IPS-18c (cell line): ENCODE results near the gene CAMKMT.

Source experiments
- H3K4me3 ChIP-seq: 2 replicates; pipeline ENCODE4 v1.7.0; 2013; ENCODE audit warnings: low read depth, mild to moderate bottlenecking, low read length, moderate library complexity; ENCODE audit not compliant: insufficient read depth
- H3K9me3 ChIP-seq: one replicate; pipeline ENCODE4 v1.6.1; 2013; ENCODE audit warnings: mild to moderate bottlenecking, low read length, moderate library complexity; ENCODE audit not compliant: control insufficient read depth, insufficient read depth

Gene CAMKMT

DNA sequence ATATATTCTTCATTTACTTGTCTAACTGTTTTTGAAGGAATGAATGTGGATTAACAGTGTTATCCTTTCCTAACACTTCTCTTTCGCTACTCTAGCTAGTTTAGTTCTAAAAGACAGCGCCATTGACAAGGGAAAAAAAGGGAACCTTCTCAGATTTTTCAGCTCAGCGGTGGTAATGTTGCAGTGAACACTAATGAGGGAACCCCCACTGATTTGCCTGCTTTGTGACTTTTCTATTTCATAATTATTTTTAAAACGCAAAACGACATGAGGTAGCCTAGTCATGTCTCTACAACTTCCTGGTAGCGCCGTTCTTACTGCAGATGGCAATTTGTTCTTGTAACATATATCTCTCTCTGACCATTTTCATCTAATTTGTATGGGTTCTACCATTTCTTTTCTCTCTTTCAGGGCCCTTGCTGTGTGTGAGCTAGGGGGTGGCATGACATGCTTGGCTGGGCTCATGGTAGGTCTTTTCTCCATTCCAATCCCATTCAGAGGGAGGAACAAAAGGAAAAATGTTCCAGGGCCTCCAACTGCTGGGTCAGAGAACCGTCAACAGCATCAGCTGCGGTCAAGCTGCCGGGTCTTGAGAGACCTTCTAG is 344.2 kb downstream of the CAMKMT start:
- no peak overlapping the region for H3K4me3 ChIP-seq
- H3K9me3 ChIP-seq, result no peaks in the 10 kb centered on the region

GRCh38 chr2:44706681-44707553 is 345.2 kb downstream of the CAMKMT start:
- Histone ChIP-seq H3K9me3 (no peaks in the 10 kb centered on the region), H3K4me3 (no peak overlapping the region)

DNA sequence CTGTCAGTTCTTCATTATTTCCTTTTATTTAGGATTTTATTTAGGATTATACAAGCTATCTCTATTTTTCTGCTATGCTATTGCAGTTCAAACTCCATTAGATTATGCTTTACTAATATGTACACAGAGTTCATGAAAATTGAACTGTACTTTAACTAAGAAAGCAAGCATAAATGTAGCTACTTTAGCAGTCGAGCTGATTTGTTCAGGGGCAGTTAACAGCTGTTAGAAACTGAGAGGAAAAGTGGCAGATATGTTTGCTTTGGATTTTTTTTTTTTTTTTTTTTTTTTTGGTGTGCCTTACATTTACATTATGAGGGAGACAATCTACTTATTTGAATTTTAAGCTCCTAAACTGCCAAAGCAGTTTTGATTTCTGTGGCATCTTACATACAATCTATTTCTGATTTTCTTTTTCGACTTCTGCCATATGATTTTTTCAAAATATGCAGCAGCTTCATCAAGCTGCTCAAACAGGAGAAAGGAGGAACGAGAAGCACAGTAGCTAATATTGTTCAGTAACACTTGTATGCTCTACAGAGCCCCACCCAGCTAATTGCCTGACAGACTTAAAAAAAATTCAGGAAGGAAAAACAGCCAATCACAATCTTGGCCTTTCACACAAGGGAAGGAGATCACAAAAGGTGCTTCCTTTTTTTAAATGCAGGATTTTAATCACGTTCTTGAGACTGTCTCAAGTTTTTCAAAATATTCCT is 346.4 kb downstream of the CAMKMT start:
- Histone ChIP-seq H3K4me3 (no peak overlapping the region), H3K9me3 (no peaks in the 10 kb centered on the region)

DNA sequence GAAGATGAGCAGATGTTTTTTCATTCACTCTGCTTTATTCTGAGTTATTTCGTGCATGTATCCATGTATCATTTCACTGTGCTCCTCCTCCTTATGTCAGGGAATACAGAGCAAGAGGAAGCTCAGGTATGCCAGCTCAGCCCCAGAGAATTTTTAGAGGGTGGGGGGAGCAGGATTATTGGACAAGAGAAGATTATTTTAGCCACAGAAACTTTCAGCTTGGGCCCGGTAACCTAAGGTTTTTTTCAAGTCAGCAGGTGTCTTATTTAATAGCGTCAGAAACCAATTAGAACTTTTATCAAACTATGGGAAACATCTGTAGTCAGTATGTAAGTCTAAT is 346.9 kb downstream of the CAMKMT start:
- H3K9me3 ChIP-seq, result no peaks in the 10 kb centered on the region
- no peak overlapping the region for H3K4me3 ChIP-seq

DNA sequence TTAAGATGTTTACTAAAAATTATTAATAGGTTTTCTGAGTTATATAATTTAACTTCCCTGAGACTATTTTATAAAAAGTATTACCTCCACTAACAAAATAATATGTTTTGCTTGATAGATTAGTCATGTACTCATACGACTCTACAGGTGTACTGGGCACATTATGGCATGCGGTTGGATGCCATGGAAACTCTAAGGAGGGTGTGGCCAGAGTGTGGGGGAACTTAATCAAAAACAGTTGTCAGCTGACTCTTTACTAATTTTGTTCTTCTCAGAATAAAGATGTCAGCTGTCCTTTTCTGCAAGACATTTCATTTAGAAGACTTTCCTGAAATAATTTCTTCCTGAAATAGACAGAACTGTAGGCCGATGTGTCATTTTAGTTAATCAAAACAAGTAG is 351.4 kb downstream of the CAMKMT start:
- H3K9me3 ChIP-seq, result no peaks in the 10 kb centered on the region

GRCh38 chr2:44715671-44716081 is 353.9 kb downstream of the CAMKMT start:
- Histone ChIP-seq H3K9me3 (no peaks in the 10 kb centered on the region), H3K4me3 (no peak overlapping the region)

More for the DNA sequence above, 351.4 kb downstream of the CAMKMT start:
- H3K4me3 ChIP-seq, result no peak overlapping the region

DNA sequence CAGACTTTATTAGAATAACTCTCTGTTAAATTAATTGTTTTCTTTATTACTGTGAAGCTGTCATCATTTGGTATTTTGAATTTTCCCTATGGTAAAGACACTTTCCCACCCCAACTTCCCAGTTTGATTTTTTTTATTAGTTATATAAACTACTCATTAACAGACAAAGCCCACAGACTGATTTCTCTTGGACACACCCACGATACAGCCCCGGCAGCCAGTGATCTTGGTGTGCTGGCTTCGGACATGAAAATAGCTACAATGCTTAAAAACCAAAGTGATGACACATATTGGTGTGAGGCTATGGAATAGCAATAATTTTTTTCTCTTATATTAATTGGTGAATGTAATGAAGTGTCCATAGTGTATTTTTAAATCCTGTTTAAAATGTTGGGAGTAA is 354.4 kb downstream of the CAMKMT start:
- H3K4me3 ChIP-seq, result no peak overlapping the region
- H3K9me3 ChIP-seq, result no peaks in the 10 kb centered on the region

- H3K9me3 ChIP-seq, result no peaks in the 10 kb centered on the region
- H3K4me3 ChIP-seq, result no peak overlapping the region
Observed at GRCh38 chr2:44718431-44718830, 356.7 kb downstream of the CAMKMT start.

DNA sequence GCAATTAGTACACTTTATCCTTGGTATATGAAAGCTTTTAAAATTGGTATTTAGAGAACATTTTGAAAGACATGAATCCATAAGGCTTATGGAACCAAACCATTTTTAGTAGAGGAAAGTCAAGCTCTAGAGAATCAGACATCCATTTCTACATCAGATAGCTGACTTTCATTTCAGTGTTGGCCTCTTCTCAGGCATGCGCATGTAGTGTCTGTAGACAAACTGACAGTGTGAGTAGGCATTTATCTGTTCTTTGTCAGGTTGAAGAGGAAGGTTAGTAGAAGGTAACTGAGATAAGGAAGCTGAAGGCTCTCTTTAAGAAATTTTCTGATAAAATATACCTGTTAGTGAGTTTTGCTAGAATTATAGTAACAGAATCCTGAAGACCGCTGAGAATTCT is 357.8 kb downstream of the CAMKMT start:
- no peaks in the 10 kb centered on the region for H3K9me3 ChIP-seq
- no peak overlapping the region for H3K4me3 ChIP-seq

- Histone ChIP-seq H3K4me3 (no peak overlapping the region), H3K9me3 (no peaks in the 10 kb centered on the region)
Observed at GRCh38 chr2:44722026-44722625, 360.4 kb downstream of the CAMKMT start.

DNA sequence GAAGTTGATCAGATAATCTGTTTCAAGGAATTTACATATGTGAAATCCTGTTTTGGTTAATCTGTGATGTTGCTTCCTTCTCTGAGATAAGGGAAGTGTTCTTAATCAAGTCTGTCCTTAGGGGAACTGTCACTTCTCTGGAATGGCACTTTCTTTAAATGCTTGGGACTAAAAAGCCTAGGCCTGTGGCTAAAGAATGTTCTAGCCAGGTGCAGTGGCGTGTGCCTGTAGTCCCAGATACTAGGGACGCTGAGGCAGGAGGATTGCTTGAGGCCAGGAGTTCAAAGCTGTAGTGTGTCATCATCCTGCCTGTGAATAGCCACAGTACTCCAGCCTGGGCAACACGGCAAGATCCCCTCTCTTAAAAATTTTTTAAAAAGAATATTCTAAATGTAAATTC is 362.2 kb downstream of the CAMKMT start:
- no peak overlapping the region for H3K4me3 ChIP-seq
- H3K9me3 ChIP-seq, result no peaks in the 10 kb centered on the region

DNA sequence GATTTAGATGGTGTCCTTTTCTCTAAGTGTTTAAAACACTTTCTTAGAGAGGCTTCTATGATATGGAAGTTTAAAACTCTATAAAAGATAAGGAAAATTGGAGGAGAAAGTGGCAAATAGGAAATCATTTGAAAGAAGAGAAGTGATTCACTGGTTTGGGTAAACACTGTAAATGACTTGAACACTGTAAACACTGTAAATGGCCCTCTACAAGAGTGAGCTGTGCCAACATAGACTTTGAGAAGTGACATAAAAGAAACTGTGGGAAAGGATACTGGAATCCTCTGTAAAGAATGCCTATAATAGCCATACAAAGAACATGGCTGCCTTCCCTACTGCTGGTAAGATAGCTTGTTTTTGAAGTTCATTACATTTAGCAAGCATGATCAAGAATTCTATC is 368.8 kb downstream of the CAMKMT start:
- Histone ChIP-seq H3K4me3 (no peak overlapping the region), H3K9me3 (no peaks in the 10 kb centered on the region)

GRCh38 chr2:44731505-44731904 is 369.8 kb downstream of the CAMKMT start:
- no peak overlapping the region for H3K4me3 ChIP-seq

GRCh38 chr2:44736270-44736942 is 374.7 kb downstream of the CAMKMT start:
- Histone ChIP-seq H3K4me3 (no peak overlapping the region), H3K9me3 (no peaks in the 10 kb centered on the region)

More at GRCh38 chr2:44731505-44731904, 369.8 kb downstream of the CAMKMT start:
- no peaks in the 10 kb centered on the region for H3K9me3 ChIP-seq

GRCh38 chr2:44740678-44741077 is 378.9 kb downstream of the CAMKMT start:
- Histone ChIP-seq H3K9me3 (no peaks in the 10 kb centered on the region), H3K4me3 (no peak overlapping the region)

DNA sequence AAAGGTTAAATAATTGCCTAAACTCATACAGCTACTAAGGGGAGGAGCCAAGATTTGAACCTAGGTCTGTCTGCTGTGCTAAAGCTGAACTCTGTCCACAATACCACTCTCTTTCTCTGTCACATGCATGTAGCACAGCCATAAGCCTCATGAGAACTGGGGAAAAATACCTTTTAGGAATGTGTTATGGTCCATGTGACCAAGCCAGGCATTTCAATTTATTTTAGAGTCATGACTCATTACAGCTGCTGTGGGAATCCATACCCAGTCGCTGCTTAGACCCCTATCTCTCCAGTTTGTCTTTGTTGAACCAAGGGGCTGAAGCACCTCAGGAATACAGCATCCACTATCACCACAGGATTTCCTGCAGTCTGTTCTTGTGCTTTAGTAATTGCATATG is 379.8 kb downstream of the CAMKMT start:
- Histone ChIP-seq H3K9me3 (no peaks in the 10 kb centered on the region), H3K4me3 (no peak overlapping the region)

DNA sequence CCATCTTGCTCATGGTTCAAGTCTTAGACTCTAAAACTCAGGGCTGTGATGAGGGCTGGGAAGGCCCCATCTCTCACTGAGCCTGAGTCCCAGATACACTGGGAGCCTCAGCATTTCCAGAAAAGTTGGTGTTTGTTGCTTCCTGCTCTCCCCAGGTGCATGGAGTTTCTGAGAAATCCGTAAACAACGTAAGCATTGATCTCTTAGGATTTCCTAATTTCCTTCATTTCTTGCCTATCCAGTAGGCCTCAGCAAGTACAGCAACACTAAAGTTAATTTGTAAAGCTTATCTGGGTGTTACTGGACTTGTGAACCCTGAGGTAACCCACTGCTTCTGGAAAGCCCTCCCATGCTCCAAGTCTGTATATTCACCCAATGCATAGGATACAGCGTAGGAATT is 380.3 kb downstream of the CAMKMT start:
- Histone ChIP-seq H3K4me3 (no peak overlapping the region), H3K9me3 (no peaks in the 10 kb centered on the region)
